Panc1 (cell line): ENCODE measurements around the gene HPGDS.

Experiments
- POLR2AphosphoS5 ChIP-seq: IDR thresholded peaks from 2 replicates; pipeline ENCODE4 v1.6.1; 2012; ENCODE audit warnings: mild to moderate bottlenecking, low read depth, low read length, moderate library complexity
- TF ChIP-seq, protein P1 (sequence below): fragments of 450-650 bp; IDR thresholded peaks from 2 replicates; pipeline ENCODE4 v1.5.1; 2017; ENCODE audit warnings: mild to moderate bottlenecking

DNA sequence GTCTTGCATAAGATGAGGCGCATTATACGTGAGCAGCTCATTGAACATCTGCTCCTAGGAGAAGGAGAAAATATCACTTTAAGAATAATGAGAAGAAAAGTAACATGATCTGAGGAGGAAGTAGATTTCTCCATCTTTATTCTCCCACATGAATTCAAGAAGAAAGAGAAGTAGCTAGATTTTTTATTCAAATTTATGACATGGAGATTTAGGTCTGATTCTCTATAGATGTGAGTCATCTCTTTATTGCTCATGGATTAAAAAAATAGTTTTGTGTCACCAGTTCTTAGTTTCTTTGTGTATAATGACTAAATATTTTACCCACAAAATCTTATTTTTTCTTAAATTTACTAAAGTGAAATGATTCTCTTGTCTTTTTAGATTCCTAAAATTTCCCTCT lies 40.4 kb downstream of the HPGDS start:
- TF ChIP-seq, protein P1, sequence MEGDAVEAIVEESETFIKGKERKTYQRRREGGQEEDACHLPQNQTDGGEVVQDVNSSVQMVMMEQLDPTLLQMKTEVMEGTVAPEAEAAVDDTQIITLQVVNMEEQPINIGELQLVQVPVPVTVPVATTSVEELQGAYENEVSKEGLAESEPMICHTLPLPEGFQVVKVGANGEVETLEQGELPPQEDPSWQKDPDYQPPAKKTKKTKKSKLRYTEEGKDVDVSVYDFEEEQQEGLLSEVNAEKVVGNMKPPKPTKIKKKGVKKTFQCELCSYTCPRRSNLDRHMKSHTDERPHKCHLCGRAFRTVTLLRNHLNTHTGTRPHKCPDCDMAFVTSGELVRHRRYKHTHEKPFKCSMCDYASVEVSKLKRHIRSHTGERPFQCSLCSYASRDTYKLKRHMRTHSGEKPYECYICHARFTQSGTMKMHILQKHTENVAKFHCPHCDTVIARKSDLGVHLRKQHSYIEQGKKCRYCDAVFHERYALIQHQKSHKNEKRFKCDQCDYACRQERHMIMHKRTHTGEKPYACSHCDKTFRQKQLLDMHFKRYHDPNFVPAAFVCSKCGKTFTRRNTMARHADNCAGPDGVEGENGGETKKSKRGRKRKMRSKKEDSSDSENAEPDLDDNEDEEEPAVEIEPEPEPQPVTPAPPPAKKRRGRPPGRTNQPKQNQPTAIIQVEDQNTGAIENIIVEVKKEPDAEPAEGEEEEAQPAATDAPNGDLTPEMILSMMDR, result no peak
- TF ChIP-seq POLR2AphosphoS5, result no peak
